CD4-positive, alpha-beta T cell treated with Interleukin-4 for 1 hour (primary cell): ENCODE results near the gene NKX1-2.
"Not testable (repeated sequence)": the region's sequence is repeated elsewhere in the genome, so short reads cannot be mapped to it uniquely, and the experiment has no call there.

Source experiments
- DNase-seq, 2 donors: peaks; one replicate each; pipeline ENCODE4 v3.0.0-alpha.2; 2020 to 2022

The NKX1-2 gene

DNA sequence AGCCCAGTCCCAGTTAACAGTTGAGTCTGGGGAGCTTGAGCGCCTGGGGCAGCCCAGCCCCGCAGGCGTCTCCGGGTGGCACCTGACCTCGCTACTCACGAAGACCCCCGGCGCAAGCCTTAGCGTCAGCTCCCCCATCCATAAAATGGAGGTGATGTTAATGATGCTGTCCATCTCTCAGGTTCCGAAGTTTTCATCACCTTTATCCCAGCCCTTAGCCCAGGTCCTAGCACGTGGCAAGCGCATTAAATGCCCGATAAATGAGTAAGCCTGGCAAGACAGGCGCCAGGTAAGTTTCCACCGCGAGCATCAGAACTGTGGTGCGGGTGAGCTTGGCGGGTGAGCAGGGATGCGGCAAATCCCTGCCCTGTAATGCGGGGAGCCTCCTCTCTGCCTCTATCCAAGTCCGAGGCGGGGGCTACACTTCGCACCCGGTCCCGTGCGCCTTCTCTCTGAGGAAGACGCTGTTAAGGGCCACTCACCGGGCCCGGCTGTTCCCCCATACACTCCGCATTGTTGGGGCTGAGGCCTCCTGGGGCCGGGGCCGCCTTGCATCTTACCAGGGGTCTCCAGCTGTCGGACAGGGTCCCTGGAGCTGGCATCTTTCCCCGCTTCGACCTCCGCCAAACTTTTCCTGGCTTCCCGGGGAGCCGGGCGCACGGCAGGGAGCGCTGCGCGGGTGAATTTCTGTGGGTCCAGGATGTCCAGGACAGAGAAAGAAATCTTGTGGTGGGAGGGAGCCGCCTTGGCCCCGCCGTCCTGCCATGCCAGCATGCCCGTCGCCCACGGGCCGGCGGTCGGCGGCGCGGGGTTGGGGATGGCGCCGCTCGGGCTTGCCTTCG lies 444 bp downstream of the NKX1-2 start:
- no peak for DNase-seq

DNA sequence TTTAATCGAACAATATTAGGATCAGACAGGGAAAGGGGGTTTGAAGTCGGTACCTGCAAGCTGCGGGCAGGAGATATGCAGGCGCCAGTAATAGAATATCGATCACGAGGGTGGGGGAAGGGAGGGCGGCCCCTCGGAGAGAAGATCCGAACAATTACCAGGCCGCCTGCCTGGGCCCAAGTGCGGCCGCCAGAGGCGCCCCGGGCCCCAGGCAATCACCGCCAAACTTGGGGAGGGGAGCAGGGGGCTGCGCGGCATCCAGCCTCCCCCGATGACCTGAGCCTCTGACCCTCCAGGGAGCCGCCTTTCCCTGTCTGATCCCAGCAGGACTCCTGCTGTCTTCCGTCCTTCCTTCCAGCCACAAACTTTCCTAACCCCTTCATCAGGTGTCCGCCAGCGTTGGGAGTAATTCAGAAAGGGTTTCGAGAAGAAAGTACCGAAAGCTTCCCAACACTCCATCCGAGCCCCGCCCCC lies 1.1 kb downstream of the NKX1-2 start:
- no peak for DNase-seq

DNA sequence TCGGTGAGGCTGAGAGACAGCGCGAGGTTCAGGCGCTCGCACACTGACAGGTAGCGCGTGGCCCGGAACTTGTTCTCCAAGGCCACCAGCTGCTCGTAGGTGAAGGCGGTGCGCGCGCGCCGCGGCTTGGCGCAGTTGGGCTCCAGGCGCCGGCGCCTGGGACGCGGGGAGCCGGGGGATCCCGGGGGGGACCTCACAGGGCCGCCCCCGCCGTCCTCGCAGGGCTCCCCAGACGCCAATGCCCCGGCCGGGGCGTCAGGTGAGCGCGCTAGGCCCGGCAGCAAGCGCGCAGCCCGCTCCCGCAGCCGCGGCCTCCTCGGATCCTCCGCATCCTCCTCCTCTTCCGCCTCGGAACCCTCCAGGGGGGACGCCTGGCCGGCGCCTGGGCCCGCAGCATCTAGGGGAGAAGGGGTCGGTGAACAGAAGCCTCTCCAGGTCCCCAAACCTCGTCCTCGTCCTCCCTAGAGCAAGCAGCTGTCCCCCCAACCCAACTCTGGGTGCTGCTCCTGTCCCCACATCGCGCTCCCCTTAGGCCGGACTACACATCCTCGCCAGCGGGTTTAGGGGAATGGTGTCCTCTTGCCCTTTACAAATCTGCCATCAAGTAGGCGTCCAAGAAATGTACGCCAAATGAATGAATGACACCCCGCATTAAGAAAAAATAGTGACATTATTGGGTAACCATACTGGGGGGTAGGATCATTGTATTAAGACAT lies 1.9 kb downstream of the NKX1-2 start:
- DNase-seq, result no peak

DNA sequence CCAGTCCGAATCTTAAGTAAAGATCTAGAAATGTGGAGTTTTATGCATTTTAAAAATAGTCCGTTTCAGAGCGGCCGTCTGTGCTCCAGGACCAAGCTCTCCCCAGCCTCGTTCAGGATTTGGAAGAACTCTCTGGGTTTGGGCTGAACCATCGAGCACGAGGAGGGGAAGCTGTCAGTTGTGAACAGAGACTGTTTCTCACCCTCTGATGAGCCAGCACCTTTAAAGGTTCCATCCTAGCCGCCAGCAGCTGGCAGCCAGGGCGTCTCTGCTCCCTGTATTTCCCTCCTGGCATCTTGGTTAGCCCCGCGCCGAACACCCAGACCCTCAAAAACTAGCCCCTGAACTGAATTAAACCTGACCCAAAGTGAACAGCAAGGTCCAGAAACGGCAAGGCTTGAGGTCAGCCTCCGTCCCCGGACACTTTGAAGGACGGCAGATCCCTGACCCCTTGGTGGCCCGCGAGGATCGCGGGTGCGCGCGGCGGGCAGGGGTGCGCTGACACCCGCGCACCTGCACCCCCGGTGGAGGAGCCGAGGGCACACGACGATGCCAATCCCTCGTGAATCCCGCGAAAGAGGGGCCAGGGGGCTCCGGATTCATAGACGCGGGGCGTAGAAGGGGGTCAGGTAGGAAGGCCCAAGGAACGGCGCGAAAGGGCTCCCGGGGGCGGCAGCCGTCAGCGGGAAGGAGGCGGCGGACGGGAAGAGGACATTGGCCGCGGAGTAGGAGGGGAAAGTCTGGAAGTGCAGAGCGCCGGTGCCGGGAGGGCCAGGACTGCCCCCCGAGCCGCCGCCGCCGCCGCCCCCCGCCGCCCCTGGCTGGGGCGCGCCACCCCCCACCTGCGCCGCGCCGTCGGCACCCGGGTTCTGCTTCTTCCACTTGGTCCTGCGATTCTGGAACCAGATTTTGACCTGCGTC lies 2.7 kb downstream of the NKX1-2 start:
- DNase-seq, result no peak

DNA sequence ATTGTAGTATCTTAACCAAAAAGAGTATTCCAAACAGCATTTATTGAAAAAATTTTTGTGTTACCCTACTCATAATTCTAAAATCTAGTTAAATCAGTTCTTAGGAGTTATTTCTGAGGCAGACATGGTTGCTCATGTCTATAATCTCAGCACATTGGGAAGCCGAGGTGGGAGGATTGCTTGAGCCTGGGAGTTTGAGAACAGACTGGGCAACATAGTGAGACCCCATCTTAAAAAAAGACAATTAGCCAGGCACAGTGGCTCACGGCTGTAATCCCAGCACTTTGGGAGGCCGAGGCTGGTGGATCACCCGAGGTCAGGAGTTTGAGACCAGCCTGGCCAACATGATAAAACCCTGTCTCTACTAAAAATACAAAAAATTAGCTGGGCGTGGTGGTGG lies 8.1 kb downstream of the NKX1-2 start:
- DNase-seq, result not testable (repeated sequence)

DNA sequence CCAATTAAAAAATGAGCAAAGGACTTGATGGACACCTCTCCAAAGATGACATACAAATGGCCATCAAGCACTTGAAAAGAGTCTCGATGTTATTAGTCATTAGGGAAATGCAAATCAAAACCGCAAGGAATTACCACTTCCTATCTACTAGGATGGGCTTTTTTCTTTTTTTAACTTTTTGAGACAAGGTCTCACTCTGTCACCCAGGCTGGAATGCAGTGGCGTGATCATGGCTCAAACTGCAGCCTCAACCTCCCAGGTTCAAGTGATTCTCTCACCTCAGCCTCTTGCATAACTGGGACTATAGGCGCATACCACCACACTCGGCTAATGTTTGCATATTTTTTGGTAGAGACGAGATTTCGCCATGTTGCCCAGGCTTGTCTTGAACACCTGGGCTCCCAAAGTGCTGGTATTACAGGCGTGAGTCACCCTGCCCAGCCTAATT lies 13.6 kb downstream of the NKX1-2 start:
- no peak for DNase-seq

DNA sequence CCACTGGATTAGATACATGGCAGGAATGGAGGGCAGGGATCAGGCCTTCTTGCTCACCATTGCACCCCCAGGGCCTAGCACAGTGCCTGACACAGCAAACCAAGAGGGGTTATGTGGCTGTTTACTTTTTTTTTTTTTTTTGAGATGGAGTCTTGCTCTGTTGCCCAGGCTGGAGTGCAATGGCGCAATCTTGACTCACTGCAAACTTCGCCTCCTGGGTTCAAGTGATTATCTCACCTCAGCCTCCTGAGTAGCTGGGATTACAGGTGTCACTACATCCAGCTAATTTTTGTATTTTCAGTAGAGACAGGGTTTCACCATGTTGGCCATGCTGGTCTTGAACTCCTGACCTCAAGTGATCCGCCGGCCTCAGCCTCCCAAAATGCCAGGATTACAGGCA lies 14.2 kb downstream of the NKX1-2 start:
- not testable (repeated sequence) for DNase-seq

DNA sequence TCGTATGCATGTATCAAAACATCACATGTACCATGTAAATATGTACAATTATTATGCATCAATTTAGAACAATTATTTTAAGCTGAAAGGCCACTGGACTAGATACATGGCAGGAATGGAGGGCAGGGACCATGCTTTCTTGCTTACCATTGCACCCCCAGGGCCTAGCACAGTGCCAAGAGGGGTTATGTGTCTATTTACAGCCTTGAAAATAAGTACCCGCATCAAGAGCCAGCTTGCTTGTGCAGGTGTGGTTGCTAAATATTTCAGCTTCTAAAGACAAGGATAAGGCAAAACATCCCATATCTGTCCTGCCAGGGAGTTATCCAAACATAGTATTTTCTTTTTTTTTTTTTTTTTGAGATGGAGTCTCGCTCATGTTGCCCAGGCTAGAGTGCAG lies 16.4 kb downstream of the NKX1-2 start:
- DNase-seq, result no peak

DNA sequence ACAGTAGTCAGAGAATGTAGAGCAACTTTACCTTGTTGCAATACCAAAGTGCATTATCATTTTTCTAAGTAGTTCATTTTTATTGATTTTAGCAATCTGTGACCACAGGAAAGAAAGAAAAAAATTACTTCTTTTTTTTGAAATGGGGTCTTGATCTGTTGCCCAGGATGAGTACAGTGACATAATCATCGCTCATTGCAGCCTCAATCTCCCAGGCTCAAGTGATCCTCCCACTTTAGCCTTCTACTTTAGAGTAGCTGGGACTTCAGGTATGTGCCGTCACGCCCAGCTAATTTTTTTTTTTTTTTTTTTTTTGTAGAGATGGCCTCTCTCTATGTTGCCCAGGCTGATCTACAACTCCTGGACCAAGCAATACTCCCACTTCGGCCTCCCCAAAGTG lies 19.8 kb downstream of the NKX1-2 start:
- DNase-seq, result no peak

DNA sequence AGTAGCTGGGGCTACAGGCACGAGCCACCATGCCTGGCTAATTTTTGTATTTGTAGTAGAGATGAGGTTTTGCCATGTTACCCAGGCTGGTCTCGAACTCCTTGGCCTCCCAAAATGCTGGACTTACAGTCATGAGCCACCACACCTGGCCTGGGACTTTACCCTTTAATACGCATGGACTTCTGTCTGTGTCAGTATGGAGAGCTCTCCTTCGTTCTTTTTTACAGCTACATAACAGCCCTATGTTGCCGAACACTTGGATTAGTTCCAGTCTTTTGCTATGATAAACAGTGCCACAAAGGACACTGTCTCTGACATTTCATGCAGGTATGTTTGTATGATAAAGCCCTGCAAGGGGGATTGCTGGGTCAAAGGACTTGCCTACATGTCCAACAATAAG lies 20.3 kb downstream of the NKX1-2 start:
- DNase-seq, result no peak

DNA sequence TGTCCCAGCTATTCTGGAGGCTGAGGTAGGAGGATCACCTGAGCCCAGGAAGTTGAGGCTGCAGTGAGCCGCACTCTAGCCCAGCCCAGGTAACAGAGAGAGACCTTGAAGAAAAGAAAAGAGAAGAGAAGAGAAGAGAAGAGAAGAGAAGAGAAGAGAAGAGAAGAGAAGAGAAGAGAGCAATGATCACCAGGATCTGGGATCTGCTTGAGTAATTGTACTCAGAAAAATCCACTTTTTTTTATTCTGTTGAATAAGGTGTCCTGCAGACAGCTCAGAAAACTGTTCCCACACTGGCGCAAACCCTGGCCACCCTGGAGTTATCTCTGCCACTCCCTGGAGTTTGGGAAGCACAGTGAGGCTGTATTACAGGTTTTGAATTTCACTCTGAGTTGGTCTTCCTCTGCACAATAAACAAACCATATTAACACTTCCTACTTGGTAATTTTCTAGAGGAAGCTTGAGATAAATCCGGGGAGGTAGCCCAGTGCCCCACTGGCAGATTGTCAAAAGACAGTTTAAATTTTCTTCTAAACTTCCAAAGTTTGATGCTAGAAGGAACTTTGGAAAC lies 21.5 kb downstream of the NKX1-2 start:
- no peak for DNase-seq

DNA sequence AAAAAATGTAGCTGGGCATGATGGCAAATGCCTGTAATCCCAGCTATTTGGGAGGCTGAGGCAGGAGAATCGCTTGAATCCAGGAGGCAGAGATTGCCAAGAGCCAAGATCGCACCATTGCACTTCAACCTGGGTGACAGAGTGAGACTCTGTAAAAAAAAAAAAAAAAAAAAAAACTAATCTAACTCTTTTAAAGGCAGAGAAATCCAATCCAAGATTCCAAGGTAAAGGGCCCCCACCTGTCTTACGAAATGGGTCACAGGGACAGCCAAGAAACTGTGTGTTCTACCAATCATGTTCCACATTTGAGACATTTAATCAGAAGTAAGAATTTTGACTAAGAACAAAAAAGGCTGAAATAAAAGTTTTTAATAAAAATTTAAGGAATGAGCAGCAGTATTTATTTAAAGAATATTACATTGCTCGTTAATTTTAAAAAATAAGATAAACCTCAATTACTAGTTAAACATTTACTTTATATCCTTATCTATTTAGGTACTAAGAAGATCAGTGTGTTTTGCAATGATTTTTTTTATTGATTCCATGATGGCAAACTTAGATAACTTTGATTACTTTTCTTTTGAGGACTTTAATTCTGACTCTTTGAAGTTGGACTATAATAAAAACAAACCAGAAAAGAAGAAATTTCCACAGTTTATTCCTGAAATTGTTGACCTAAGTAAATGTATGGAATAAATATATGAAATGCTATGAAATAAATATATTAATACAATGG lies 24.4 kb downstream of the NKX1-2 start:
- no peak for DNase-seq

DNA sequence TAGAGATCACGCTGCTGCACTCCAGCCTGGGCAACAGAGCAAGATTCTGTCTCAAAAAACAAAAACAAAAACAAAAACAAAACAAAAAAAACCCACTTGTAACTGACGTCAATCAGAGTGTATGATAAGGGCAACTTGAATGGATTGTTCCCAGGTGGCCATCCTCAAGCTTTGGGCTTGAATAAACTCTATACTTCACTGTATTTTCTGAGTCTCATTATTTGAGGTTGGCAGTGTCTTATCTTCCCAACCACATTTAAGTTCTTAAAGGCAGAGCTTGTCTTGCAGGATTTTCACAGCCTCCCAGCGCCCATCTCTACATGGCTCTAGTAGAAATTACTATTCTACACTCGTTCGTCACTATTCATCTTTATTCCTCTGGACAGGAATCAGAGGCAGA lies 26.0 kb downstream of the NKX1-2 start:
- no peak for DNase-seq

DNA sequence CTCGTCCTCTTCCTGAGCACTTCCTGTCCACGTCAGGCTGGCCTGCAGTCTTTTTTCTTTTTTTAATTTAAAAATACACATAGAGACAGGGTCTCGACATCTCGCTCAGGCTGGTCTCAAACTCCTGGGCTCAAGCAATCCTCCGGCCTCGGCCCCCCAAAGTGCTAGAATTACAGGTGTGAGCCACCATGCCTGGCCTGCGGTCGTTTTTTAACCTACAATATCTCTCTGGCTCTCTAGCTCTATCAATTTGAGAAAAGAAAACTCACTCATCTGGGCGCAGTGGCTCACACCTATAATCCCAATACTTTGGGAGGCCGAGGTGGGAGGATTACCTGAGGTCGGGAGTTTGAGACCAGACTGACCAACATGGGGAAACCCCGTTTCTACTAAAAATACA lies 27.1 kb downstream of the NKX1-2 start:
- no peak for DNase-seq

DNA sequence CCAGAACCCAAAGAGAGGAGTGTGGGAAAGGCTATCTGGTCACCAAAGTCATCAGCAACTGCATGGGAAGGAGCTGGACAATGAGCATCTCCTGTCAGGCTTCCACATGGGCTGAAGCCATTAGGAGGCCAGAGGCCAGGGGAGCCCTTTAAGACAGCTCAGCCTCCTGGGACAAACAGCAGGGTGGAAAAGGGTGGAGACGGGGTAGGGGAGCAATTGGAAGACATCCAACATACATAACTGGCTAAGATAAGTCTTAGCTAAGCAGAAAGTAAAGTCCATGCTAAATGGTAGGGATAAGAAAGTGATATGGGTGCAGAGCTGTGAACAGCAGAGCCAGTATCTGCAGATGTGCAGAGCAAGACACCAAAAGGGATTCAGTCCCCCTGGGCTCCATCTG lies 29.6 kb downstream of the NKX1-2 start:
- DNase-seq, result no peak

DNA sequence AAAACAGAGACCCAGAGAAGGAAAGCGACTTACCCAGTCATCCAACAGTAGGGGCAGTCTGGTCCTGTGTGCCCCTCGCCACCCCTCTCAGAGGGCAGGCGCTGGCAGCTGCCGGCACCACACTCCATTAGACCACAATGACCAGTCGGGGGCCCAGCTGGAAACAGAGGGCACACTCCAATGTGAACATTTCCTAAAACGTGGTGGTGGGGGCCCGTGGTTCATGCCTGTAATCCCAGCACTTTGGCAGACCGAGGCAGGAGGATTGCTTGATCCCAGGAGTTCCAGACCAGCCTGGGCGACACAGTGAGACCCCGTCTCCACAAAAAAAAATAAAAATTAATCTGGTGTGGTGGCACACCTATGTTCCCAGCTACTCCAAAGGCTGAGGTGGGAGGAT lies 30.2 kb downstream of the NKX1-2 start:
- no peak for DNase-seq

DNA sequence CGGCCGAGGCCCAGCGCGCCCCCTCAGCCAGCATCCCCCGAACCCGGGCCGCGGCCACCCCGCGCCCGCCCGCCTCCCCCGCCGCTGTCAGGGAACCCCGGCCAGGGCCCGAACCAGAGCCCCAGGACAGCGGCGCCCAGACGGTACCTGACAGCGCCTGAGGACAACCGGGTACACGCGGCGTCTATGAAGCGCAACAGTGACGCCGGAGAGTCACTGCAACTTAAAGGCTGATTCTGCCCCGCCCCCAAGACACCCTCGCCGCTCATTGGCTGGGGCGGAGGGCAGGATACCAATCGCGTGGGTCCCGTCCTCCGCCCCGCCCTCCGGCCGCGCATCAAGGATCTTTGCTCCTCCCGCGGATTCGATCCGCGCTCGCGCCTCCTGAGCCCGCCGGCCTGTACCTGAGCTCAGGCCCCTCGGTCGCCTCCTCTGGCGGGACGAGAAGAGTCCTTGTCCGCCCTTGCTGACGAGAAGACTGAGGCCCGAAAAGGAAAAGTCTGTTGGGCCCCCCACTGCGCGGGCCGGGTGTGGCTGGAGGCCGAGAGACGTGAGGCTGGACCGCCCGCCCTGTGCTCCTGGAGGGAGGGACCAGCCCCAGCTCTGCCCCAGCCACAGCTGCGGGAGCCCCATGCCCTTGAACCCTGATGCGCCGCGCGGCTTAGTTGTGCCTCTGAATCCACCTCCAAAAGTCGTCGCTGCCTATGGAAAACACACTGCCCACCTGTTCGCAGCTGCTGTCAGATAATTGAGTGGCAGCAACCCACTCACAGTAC lies 30.9 kb downstream of the NKX1-2 start, which contains the start of gene OAT:
Gene OAT, minus strand, starts transcription at position 198 of the 776 bp plus-strand sequence. CDS start 6,752 bp downstream, outside the sequence.
- DNase-seq, result peak; percentile 96 to 97

DNA sequence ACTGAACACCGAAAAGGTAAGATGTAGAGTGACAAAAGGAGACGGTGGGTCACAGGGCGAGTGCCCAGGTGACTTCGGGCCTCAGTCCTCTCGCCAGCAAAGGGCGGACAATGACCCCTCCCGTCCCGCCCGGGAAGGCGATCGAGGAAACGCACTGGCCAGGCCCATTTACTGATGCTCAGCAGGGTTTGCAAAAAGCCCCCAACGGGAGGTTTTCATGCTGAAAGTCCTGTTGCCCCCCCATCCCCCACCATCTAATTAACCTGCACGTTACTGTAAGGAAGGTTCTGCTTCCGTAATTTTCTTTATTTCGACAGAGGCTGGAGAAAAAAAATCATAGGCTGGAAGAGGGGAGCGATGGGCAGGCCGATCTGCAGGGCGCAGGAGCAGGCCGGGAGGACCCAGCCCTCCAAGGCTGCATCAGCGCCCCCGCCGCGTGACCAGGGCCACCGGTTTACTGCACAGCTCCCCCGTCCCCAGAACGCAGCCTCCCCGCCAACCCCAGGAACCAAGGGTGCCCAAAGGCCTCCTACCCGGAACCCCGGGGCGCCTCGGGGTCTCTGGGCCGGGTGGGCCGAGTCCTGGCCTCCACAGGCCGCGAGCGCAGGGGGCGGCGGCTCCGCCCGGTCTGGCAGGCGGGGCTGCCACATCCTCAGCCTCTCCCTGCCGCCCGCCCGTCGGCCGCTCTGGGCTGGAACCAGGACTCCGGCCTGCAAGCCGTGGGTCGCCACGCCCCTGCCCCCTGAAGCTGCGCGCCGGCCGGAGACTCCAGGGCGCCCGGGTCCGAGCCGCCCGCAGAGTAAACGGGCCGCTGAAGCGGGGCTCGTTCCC lies 31.7 kb downstream of the NKX1-2 start:
- peak; percentile 43 to 44 for DNase-seq

DNA sequence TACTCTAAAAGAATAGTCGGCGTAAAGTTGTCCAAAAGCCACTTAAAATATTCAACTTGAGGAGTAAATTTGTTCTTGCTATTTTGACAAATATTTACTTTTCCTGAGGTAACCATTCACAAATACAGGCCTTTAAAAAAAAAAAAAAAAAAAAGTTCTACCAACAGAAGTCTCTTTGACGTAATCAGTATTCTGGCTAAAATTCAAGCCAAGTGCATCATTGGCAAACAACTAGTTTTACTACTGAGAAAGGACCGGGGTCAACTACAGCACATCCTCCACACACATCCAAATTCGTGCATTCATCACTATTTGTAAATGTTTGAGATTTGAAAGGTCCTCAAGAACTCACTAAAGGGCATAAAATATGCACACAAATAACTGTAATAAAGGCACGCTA lies 33.1 kb downstream of the NKX1-2 start:
- no peak for DNase-seq

DNA sequence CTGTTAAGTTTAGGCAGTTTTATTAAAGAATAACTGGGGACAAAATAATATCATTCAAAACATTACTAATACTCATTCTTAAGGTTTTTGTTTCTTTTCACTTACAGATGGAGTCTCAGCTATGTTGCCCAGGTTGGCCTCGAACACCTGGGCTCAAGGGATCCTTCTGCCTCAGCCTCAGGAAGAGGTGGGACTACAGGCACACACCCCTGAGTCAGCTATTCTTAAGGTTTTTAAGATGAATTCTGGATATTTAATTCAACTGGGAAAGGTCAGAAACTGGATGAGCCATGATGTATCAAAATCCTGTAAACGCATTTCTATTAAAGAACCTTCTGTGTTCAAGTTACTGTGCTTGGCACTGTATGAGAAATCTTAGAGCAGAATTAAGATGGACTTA lies 34.6 kb downstream of the NKX1-2 start:
- no peak for DNase-seq
